Peyer's patch (tissue), 4 donors: Measurements from ENCODE around the gene GPATCH11. TPM values are rescaled to one million over a fixed set of nuclear protein-coding genes. Genes with fewer than 3 reads are reported as not detected.

Experiments used
- DNase-seq, 3 donors: peaks; one replicate each; pipeline ENCODE4 v3.0.0-alpha.2; 2017 to 2019
- H3K27ac ChIP-seq, 4 donors: fragments of 200-600 bp; sonication (generic); one replicate each; pipeline ENCODE4 v1.5.1; 2016 to 2019
- H3K27me3 ChIP-seq, 2 donors: fragments of 200-600 bp; sonication (generic); one replicate each; pipeline ENCODE4 v1.5.1; 2019
- H3K36me3 ChIP-seq, 3 donors: fragments of 200-600 bp; sonication (generic); one replicate each; pipeline ENCODE4 v1.5.1; 2016 to 2019
- H3K4me1 ChIP-seq, 4 donors: fragments of 200-600 bp; sonication (generic); one replicate each; pipeline ENCODE4 v1.5.1; 2016 to 2019
- H3K4me3 ChIP-seq, 4 donors: fragments of 200-600 bp; sonication (generic); 1 replicate in 3 of 4; 2 replicates in 1 of 4; pipeline ENCODE4 v1.5.1; 2016 to 2019; ENCODE audit warnings: mild to moderate bottlenecking in 1 of 4
- H3K9me3 ChIP-seq, 4 donors: fragments of 200-600 bp; sonication (generic); one replicate each; pipeline ENCODE4 v1.5.1; 2016 to 2019; ENCODE audit warnings: mild to moderate bottlenecking in 1 of 4
- CTCF ChIP-seq, 6 experiments: fragments of 450-650 bp in 4 of 6; fragments of 200-600 bp in 2 of 6; sonication (generic) in 1 of 6; IDR thresholded peaks; one replicate each; pipeline ENCODE4 v1.5.1; 2017 to 2019; ENCODE audit warnings: antibody characterized with exemption in 6 of 6, mild to moderate bottlenecking in 3 of 6, moderate library complexity in 1 of 6
- POLR2A ChIP-seq, 2 donors: fragments of 450-650 bp; IDR thresholded peaks; one replicate each; pipeline ENCODE4 v1.5.1; 2017; ENCODE audit warnings: antibody characterized with exemption in 2 of 2, mild to moderate bottlenecking in 2 of 2, moderate library complexity in 2 of 2
- total RNA-seq, 4 donors: library from RNA; depleted of rRNA; stranded (reverse); fragments of >200 nt; gene quantifications; one replicate each; pipeline ENCODE4 v1.1.0, GENCODE V29; 2016

GPATCH11 gene
- total RNA-seq, 4 donors from 2014 or later = 3.7 to 9.9 (median 5.9) TPM

DNA sequence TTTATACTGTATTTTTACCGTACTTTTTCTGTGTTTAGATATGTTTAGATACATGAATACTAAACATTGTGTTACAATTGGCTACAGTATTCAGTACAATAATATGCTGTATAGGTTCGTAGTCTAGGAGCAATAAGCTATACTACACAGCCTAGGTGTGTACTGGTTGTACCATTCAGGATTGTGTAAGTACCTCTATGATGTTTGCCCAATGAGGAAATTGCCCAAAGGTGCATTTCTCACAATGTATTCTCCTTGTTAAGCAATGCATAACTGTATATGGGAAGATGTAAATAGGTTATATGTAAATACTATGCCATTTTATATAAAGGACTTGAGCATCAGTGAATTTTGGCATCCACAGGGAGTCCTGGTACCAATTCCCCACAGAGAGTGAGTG, 61.7 kb downstream of the GPATCH11 start:
- H3K27me3 ChIP-seq = no peaks in the 10 kb centered on the region
- H3K9me3 ChIP-seq = no peaks in the 10 kb centered on the region
- H3K4me1 ChIP-seq = no peaks in the 10 kb centered on the region
- DNase-seq = no peak
- TF ChIP-seq CTCF (IDR thresholded peaks at IDR 0.05) (no peak), POLR2A (IDR thresholded peaks at IDR 0.05) (no peak)
- no peak overlapping the region for H3K4me3 ChIP-seq
- peaks cover 0 to 65% (median 0%) of the 10 kb centered on the region in 3 donors for H3K36me3 ChIP-seq
- H3K27ac ChIP-seq = no peak overlapping the region

DNA sequence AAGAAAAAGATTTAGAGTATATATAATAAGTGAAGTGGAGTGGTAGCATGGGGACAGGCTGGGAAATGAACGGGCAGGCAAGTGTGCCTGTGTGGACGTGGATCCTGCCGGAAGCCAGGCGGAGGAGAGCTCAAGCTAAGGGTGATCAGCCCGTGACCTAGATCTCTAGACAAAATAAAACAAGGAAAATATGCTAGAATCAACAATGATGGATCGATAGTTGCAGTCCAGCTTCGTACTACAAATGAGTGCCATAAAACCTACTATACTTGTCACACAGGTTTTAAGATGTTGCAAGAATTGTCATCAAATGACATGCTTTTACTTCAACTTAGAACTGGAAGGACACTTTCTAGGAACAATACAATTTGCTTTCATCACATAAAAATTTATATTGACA, 64.0 kb downstream of the GPATCH11 start:
- no peak overlapping the region for H3K4me3 ChIP-seq
- H3K36me3 ChIP-seq = peaks cover 0 to 52% (median 0%) of the 10 kb centered on the region in 3 donors
- no peaks in the 10 kb centered on the region for H3K4me1 ChIP-seq
- no peak for DNase-seq
- no peaks in the 10 kb centered on the region for H3K9me3 ChIP-seq
- TF ChIP-seq POLR2A (IDR thresholded peaks at IDR 0.05) = no peak
- TF ChIP-seq CTCF (IDR thresholded peaks at IDR 0.05) = no peak
- H3K27ac ChIP-seq = no peak overlapping the region
- no peaks in the 10 kb centered on the region for H3K27me3 ChIP-seq

Other genes starting within 250 kb of the GPATCH11 start
- 10 to 100 TPM; 15.7 to 26.1 (median 24.0) TPM for gene STRN, start 118.0 kb upstream of the GPATCH11 start, total RNA-seq
- 10 to 100 TPM; 32.2 to 48.7 (median 39.4) TPM for gene HEATR5B, start 146 bp upstream of the GPATCH11 start, total RNA-seq
- 10 to 100 TPM; 18.7 to 31.2 (median 25.7) TPM for gene EIF2AK2, start 72.5 kb downstream of the GPATCH11 start, total RNA-seq
- not detected for gene SULT6B1, start 104.2 kb downstream of the GPATCH11 start, total RNA-seq
- 10 to 100 TPM; 19.3 to 42.1 (median 32.0) TPM for gene CEBPZOS, start 112.0 kb downstream of the GPATCH11 start, total RNA-seq
- gene CEBPZ, start 147.1 kb downstream of the GPATCH11 start, total RNA-seq = 100 to 1,000 TPM in 1 of 4 donors, 10 to 100 TPM in 3; 21.0 to 104 (median 32.1) TPM
- gene NDUFAF7, start 147.1 kb downstream of the GPATCH11 start, total RNA-seq = 10 to 100 TPM; 16.8 to 39.6 (median 22.0) TPM
- gene PRKD3, start 240.3 kb downstream of the GPATCH11 start, total RNA-seq = 10 to 100 TPM in 3 of 4 donors, 1 to 10 TPM in 1; 9.5 to 80.0 (median 20.3) TPM